Nephron (organoid): ENCODE results near the gene CCDC85B.

Source experiments
- H3K27ac Mint-ChIP-seq, 3 experiments: 2 replicates each; pipeline ENCODE4 v1.8.0; 2020; ENCODE audit warnings: mixed read lengths in 3 of 3, mild to moderate bottlenecking in 2 of 3, moderate library complexity in 1 of 3
- H3K27me3 Mint-ChIP-seq: 2 replicates; pipeline ENCODE4 v1.8.0; 2021; ENCODE audit warnings: low read depth, mild to moderate bottlenecking, moderate library complexity, mixed read lengths
- H3K36me3 Mint-ChIP-seq: 2 replicates; pipeline ENCODE4 v1.8.0; 2020; ENCODE audit warnings: low read depth, mixed read lengths
- H3K4me1 Mint-ChIP-seq: 2 replicates; pipeline ENCODE4 v1.8.0; 2020; ENCODE audit warnings: mixed read lengths
- H3K4me3 Mint-ChIP-seq, 3 experiments: 2 replicates each; pipeline ENCODE4 v1.8.0; 2020; ENCODE audit warnings: mild to moderate bottlenecking in 3 of 3, mixed read lengths in 3 of 3, moderate library complexity in 2 of 3
- H3K9me3 Mint-ChIP-seq: 2 replicates; pipeline ENCODE4 v1.8.0; 2020; ENCODE audit warnings: mixed read lengths
- CTCF ChIP-seq, 3 experiments: fragments of 200-600 bp; sonication (generic); IDR thresholded peaks; one replicate each; pipeline ENCODE4 v1.5.0; 2021; ENCODE audit warnings: antibody characterized with exemption in 3 of 3; ENCODE audit not compliant: unreplicated experiment in 3 of 3

Gene CCDC85B

GRCh38 chr11:65884716-65885092, 5.8 kb upstream of the CCDC85B start:
- peak; percentile 98 to 99 (median 98) for TF ChIP-seq CTCF (IDR thresholded peaks at IDR 0.05; ENCODE audit: unreplicated experiment in 3 of 3)
- peaks cover 25% of the 10 kb centered on the region for H3K36me3 Mint-ChIP-seq
- H3K27ac Mint-ChIP-seq = peak overlapping the region in 1 of 3 experiments; percentile 60
- peaks cover 24% of the 10 kb centered on the region for H3K4me1 Mint-ChIP-seq
- no peaks in the 10 kb centered on the region for H3K9me3 Mint-ChIP-seq
- peak overlapping the region; percentile 61 to 79 (median 66) for H3K4me3 Mint-ChIP-seq
- H3K27me3 Mint-ChIP-seq = no peaks in the 10 kb centered on the region

- Mint-ChIP-seq H3K4me1 (peaks cover 29% of the 10 kb centered on the region), H3K27me3 (no peaks in the 10 kb centered on the region), H3K27ac (no peak overlapping the region), H3K36me3 (peaks cover 25% of the 10 kb centered on the region), H3K9me3 (no peaks in the 10 kb centered on the region), H3K4me3 (no peak overlapping the region)
- TF ChIP-seq CTCF (IDR thresholded peaks at IDR 0.05; ENCODE audit: unreplicated experiment in 3 of 3) = no peak
Observed at GRCh38 chr11:65885231-65885630, 5.2 kb upstream of the CCDC85B start.

- H3K36me3 Mint-ChIP-seq = peaks cover 25% of the 10 kb centered on the region
- H3K4me3 Mint-ChIP-seq = peak overlapping the region; percentile 88 to 92 (median 90)
- TF ChIP-seq CTCF (IDR thresholded peaks at IDR 0.05; ENCODE audit: unreplicated experiment in 3 of 3) = no peak
- no peak overlapping the region for H3K27ac Mint-ChIP-seq
- no peaks in the 10 kb centered on the region for H3K9me3 Mint-ChIP-seq
- H3K27me3 Mint-ChIP-seq = no peaks in the 10 kb centered on the region
- peaks cover 31% of the 10 kb centered on the region for H3K4me1 Mint-ChIP-seq
Observed at GRCh38 chr11:65885808-65886536, 4.5 kb upstream of the CCDC85B start.

- H3K36me3 Mint-ChIP-seq = peaks cover 25% of the 10 kb centered on the region
- peaks cover 34% of the 10 kb centered on the region for H3K4me1 Mint-ChIP-seq
- no peak for TF ChIP-seq CTCF (IDR thresholded peaks at IDR 0.05; ENCODE audit: unreplicated experiment in 3 of 3)
- no peaks in the 10 kb centered on the region for H3K9me3 Mint-ChIP-seq
- H3K4me3 Mint-ChIP-seq = peak overlapping the region; percentile 88 to 92 (median 90)
- H3K27me3 Mint-ChIP-seq = peaks cover under 1% of the 10 kb centered on the region
- H3K27ac Mint-ChIP-seq = peak overlapping the region; percentile 92 to 98 (median 97)
Observed at GRCh38 chr11:65886826-65887722, 3.4 kb upstream of the CCDC85B start.

- no peak for TF ChIP-seq CTCF (IDR thresholded peaks at IDR 0.05; ENCODE audit: unreplicated experiment in 3 of 3)
- Mint-ChIP-seq H3K27me3 (peaks cover 5% of the 10 kb centered on the region), H3K9me3 (no peaks in the 10 kb centered on the region), H3K27ac (peak overlapping the region; percentile 92 to 98 (median 97)), H3K4me3 (peak overlapping the region; percentile 88 to 92 (median 90)), H3K36me3 (peaks cover 21% of the 10 kb centered on the region), H3K4me1 (peaks cover 41% of the 10 kb centered on the region)
Observed at GRCh38 chr11:65887723-65888162, 2.7 kb upstream of the CCDC85B start.
